HepG2 (cell line): ENCODE data around the gene TNRC18. TPM values are rescaled to one million over a fixed set of nuclear protein-coding genes. Genes with fewer than 3 reads are reported as not detected.
A peak's percentile ranks its signal among the peaks of the same experiment; 100 is the strongest.

ENCODE experiments used
- CENPBD1 ChIP-seq: sonication (generic); formaldehyde crosslinking; IDR thresholded peaks from 2 replicates; pipeline ENCODE4 v1.8.0; 2022; ENCODE audit warnings: missing genetic modification reagents, low read depth, mild to moderate bottlenecking, borderline replicate concordance
- EZH2 ChIP-seq: conservative IDR thresholded peaks from 2 replicates; pipeline ENCODE4 v1.6.1; 2012; ENCODE audit warnings: mild to moderate bottlenecking, low read depth, low read length, moderate library complexity
- HNF4G ChIP-seq, 2 experiments: sonication (generic) in 1 of 2; formaldehyde crosslinking in 1 of 2; IDR thresholded peaks; 2 replicates each; pipeline versions ENCODE4 v1.4.0 to v1.6.1; 2011 to 2020; ENCODE audit warnings: borderline replicate concordance in 2 of 2, low read depth in 2 of 2, mild to moderate bottlenecking in 2 of 2, low read length in 1 of 2, missing genetic modification reagents in 1 of 2, moderate library complexity in 1 of 2
- IKZF1 ChIP-seq: fragments of 450-650 bp; IDR thresholded peaks from 2 replicates; pipeline ENCODE4 v1.7.1; 2016
- POGZ ChIP-seq: sonication (generic); formaldehyde crosslinking; IDR thresholded peaks from 2 replicates; pipeline ENCODE4 v1.4.0; 2020; ENCODE audit warnings: mild to moderate bottlenecking, missing genetic modification reagents
- RBFOX2 ChIP-seq: fragments of 200-400 bp; formaldehyde crosslinking; IDR thresholded peaks from 2 replicates; pipeline ENCODE4 v1.6.1; 2017; ENCODE audit warnings: low read depth, mild to moderate bottlenecking, low read length
- SALL1 ChIP-seq: sonication (generic); formaldehyde crosslinking; IDR thresholded peaks from 2 replicates; pipeline ENCODE4 v1.8.0; 2022; ENCODE audit warnings: mild to moderate bottlenecking, missing genetic modification reagents
- SMARCE1 ChIP-seq: fragments of 450-650 bp; IDR thresholded peaks from 2 replicates; pipeline ENCODE4 v1.6.1; 2017; ENCODE audit warnings: borderline replicate concordance
- SP140L ChIP-seq: sonication (generic); formaldehyde crosslinking; IDR thresholded peaks from 2 replicates; pipeline ENCODE4 v1.4.0; 2020; ENCODE audit warnings: missing genetic modification reagents, borderline replicate concordance
- ZBTB7B ChIP-seq: sonication (generic); formaldehyde crosslinking; IDR thresholded peaks from 2 replicates; pipeline ENCODE4 v1.4.0; 2020; ENCODE audit warnings: missing genetic modification reagents
- ZGPAT ChIP-seq: IDR thresholded peaks from 2 replicates; pipeline ENCODE4 v1.6.1; 2016; ENCODE audit warnings: mild to moderate bottlenecking
- ZNF10 ChIP-seq: sonication (generic); formaldehyde crosslinking; IDR thresholded peaks from 2 replicates; pipeline ENCODE4 v1.4.0; 2020; ENCODE audit warnings: mild to moderate bottlenecking, low read depth, missing genetic modification reagents, borderline replicate concordance
- ZNF296 ChIP-seq: sonication (generic); formaldehyde crosslinking; conservative IDR thresholded peaks from 2 replicates; pipeline ENCODE4 v1.5.0; 2020; ENCODE audit warnings: mild to moderate bottlenecking, missing genetic modification reagents
- ZNF879 ChIP-seq: sonication (generic); formaldehyde crosslinking; IDR thresholded peaks from 2 replicates; pipeline ENCODE4 v1.8.1; 2023; ENCODE audit warnings: missing genetic modification reagents
- polyA plus RNA-seq, 8 experiments: library from polyadenylated mRNA; depleted of rRNA in 3 of 8; stranded (reverse) in 7 of 8; unstranded in 1 of 8; fragments of >200 nt; fragmentation: Illumina TruSeq in 4 of 8; extraction: Trizol in 4 of 8; gene quantifications; 2 replicates each; pipeline versions ENCODE4 v1.2.1 to v1.2.3, GENCODE V29; 2011 to 2016; ENCODE audit warnings: low read depth in 4 of 8, missing spikeins in 1 of 8, mixed read lengths in 1 of 8; ENCODE audit not compliant: insufficient read depth in 1 of 8
- total RNA-seq, 5 experiments: library from RNA; depleted of rRNA; stranded (reverse); fragments of >200 nt; fragmentation: Illumina TruSeq; extraction: Trizol; gene quantifications; 2 replicates each; pipeline ENCODE4 v1.2.3, GENCODE V29; 2016; ENCODE audit warnings: low read depth in 1 of 5
- TF ChIP-seq, protein P1 (sequence below): IDR thresholded peaks from 2 replicates; pipeline ENCODE4 v1.6.1; 2012; ENCODE audit warnings: low read length, improper control_type of control experiment
- TF ChIP-seq, protein P2 (sequence below): sonication (generic); formaldehyde crosslinking; IDR thresholded peaks from 2 replicates; pipeline ENCODE4 v1.5.1; 2020; ENCODE audit warnings: mild to moderate bottlenecking, missing genetic modification reagents, moderate library complexity
- TF ChIP-seq, protein P3 (sequence below): sonication (generic); formaldehyde crosslinking; IDR thresholded peaks from 2 replicates; pipeline ENCODE4 v1.4.0; 2020; ENCODE audit warnings: mild to moderate bottlenecking, low read depth, missing genetic modification reagents

TNRC18 gene
- total and polyA plus RNA-seq, 2 of the 13 experiments (the other 11 are each of a cell fraction or from before 2014, with no cell fraction given) = 11.7 to 17.4 TPM

GRCh38 chr7:5283421-5284303 is 140.0 kb downstream of the TNRC18 start (continued):
- TF ChIP-seq ZBTB7B (CRISPR knock-in tag) (0 out of 2 replicates have a peak, but pooled peaks have one; percentile 53), ZNF296 (CRISPR knock-in tag) (no peak), SP140L (no peak), ZNF879 (CRISPR knock-in tag) (no peak), HNF4G (IDR thresholded peaks at IDR 0.05; ENCODE audit: borderline replicate concordance, low read depth, low read length) (no peak), HNF4G (CRISPR knock-in tag; IDR thresholded peaks at IDR 0.05; ENCODE audit: borderline replicate concordance, low read depth) (no peak), ZGPAT (CRISPR knock-in tag) (no peak), RBFOX2 (peak; percentile 71), SMARCE1 (no peak), EZH2 (no peak), ZNF10 (CRISPR knock-in tag) (no peak), POGZ (no peak), SALL1 (CRISPR knock-in tag) (0 out of 2 replicates have a peak, but pooled peaks have one; percentile 10), CENPBD1 (CRISPR knock-in tag) (no peak), IKZF1 (no peak)
- TF ChIP-seq, protein P1, sequence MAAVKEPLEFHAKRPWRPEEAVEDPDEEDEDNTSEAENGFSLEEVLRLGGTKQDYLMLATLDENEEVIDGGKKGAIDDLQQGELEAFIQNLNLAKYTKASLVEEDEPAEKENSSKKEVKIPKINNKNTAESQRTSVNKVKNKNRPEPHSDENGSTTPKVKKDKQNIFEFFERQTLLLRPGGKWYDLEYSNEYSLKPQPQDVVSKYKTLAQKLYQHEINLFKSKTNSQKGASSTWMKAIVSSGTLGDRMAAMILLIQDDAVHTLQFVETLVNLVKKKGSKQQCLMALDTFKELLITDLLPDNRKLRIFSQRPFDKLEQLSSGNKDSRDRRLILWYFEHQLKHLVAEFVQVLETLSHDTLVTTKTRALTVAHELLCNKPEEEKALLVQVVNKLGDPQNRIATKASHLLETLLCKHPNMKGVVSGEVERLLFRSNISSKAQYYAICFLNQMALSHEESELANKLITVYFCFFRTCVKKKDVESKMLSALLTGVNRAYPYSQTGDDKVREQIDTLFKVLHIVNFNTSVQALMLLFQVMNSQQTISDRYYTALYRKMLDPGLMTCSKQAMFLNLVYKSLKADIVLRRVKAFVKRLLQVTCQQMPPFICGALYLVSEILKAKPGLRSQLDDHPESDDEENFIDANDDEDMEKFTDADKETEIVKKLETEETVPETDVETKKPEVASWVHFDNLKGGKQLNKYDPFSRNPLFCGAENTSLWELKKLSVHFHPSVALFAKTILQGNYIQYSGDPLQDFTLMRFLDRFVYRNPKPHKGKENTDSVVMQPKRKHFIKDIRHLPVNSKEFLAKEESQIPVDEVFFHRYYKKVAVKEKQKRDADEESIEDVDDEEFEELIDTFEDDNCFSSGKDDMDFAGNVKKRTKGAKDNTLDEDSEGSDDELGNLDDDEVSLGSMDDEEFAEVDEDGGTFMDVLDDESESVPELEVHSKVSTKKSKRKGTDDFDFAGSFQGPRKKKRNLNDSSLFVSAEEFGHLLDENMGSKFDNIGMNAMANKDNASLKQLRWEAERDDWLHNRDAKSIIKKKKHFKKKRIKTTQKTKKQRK = no peak
- TF ChIP-seq, protein P2, sequence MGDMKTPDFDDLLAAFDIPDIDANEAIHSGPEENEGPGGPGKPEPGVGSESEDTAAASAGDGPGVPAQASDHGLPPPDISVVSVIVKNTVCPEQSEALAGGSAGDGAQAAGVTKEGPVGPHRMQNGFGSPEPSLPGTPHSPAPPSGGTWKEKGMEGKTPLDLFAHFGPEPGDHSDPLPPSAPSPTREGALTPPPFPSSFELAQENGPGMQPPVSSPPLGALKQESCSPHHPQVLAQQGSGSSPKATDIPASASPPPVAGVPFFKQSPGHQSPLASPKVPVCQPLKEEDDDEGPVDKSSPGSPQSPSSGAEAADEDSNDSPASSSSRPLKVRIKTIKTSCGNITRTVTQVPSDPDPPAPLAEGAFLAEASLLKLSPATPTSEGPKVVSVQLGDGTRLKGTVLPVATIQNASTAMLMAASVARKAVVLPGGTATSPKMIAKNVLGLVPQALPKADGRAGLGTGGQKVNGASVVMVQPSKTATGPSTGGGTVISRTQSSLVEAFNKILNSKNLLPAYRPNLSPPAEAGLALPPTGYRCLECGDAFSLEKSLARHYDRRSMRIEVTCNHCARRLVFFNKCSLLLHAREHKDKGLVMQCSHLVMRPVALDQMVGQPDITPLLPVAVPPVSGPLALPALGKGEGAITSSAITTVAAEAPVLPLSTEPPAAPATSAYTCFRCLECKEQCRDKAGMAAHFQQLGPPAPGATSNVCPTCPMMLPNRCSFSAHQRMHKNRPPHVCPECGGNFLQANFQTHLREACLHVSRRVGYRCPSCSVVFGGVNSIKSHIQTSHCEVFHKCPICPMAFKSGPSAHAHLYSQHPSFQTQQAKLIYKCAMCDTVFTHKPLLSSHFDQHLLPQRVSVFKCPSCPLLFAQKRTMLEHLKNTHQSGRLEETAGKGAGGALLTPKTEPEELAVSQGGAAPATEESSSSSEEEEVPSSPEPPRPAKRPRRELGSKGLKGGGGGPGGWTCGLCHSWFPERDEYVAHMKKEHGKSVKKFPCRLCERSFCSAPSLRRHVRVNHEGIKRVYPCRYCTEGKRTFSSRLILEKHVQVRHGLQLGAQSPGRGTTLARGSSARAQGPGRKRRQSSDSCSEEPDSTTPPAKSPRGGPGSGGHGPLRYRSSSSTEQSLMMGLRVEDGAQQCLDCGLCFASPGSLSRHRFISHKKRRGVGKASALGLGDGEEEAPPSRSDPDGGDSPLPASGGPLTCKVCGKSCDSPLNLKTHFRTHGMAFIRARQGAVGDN = peak; percentile 39
- TF ChIP-seq, protein P3, sequence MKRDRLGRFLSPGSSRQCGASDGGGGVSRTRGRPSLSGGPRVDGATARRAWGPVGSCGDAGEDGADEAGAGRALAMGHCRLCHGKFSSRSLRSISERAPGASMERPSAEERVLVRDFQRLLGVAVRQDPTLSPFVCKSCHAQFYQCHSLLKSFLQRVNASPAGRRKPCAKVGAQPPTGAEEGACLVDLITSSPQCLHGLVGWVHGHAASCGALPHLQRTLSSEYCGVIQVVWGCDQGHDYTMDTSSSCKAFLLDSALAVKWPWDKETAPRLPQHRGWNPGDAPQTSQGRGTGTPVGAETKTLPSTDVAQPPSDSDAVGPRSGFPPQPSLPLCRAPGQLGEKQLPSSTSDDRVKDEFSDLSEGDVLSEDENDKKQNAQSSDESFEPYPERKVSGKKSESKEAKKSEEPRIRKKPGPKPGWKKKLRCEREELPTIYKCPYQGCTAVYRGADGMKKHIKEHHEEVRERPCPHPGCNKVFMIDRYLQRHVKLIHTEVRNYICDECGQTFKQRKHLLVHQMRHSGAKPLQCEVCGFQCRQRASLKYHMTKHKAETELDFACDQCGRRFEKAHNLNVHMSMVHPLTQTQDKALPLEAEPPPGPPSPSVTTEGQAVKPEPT = no peak
